Measurements from ENCODE around the gene SMAD4.
"Not testable (repeated sequence)": the region's sequence is repeated elsewhere in the genome, so short reads cannot be mapped to it uniquely, and the experiment has no call there.

Gene SMAD4

GRCh38 chr18:51070545-51070944, 40.5 kb downstream of the SMAD4 start:
- H3K9me3 ChIP-seq (ENCODE audit: control insufficient read depth, insufficient read depth, low read length): no peaks in the 10 kb centered on the region
- H3K9ac ChIP-seq (ENCODE audit: low read depth, low read length): no peak overlapping the region
- no peaks in the 10 kb centered on the region for H3K4me1 ChIP-seq (ENCODE audit: insufficient read depth, low read length)
- no peaks in the 10 kb centered on the region for H3K36me3 ChIP-seq (ENCODE audit: insufficient read depth, low read length)

- H3K9me3 ChIP-seq (ENCODE audit: control insufficient read depth, insufficient read depth, low read length): no peaks in the 10 kb centered on the region
- peaks cover 5% of the 10 kb centered on the region for H3K36me3 ChIP-seq (ENCODE audit: insufficient read depth, low read length)
- H3K9ac ChIP-seq (ENCODE audit: low read depth, low read length): no peak overlapping the region
- H3K4me1 ChIP-seq (ENCODE audit: insufficient read depth, low read length): no peaks in the 10 kb centered on the region
Measured at GRCh38 chr18:51072586-51073313, 42.7 kb downstream of the SMAD4 start.

- Histone ChIP-seq H3K4me1 (ENCODE audit: insufficient read depth, low read length) (no peaks in the 10 kb centered on the region), H3K9me3 (ENCODE audit: control insufficient read depth, insufficient read depth, low read length) (no peaks in the 10 kb centered on the region), H3K9ac (ENCODE audit: low read depth, low read length) (no peak overlapping the region), H3K36me3 (ENCODE audit: insufficient read depth, low read length) (peaks cover 11% of the 10 kb centered on the region)
Measured at GRCh38 chr18:51074605-51075004, 44.6 kb downstream of the SMAD4 start.

DNA sequence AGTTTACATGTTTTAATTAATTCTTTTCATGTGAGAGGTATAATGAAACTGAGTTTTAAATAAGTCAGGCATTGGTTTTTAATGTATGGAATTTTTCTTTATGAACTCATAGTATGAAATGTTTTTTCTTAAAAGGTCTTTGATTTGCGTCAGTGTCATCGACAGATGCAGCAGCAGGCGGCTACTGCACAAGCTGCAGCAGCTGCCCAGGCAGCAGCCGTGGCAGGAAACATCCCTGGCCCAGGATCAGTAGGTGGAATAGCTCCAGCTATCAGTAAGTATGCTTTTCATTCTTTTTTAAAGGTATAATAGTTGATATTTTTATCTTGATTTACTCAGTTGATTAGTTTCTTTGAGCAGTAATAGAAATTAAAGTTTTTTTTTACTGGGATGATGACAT, 46.5 kb downstream of the SMAD4 start:
- Histone ChIP-seq H3K9me3 (ENCODE audit: control insufficient read depth, insufficient read depth, low read length) (no peaks in the 10 kb centered on the region), H3K4me1 (ENCODE audit: insufficient read depth, low read length) (no peaks in the 10 kb centered on the region), H3K36me3 (ENCODE audit: insufficient read depth, low read length) (peaks cover 11% of the 10 kb centered on the region), H3K9ac (ENCODE audit: low read depth, low read length) (no peak overlapping the region)

- peaks cover 11% of the 10 kb centered on the region for H3K36me3 ChIP-seq (ENCODE audit: insufficient read depth, low read length)
- H3K9ac ChIP-seq (ENCODE audit: low read depth, low read length): no peak overlapping the region
- no peaks in the 10 kb centered on the region for H3K4me1 ChIP-seq (ENCODE audit: insufficient read depth, low read length)
- no peaks in the 10 kb centered on the region for H3K9me3 ChIP-seq (ENCODE audit: control insufficient read depth, insufficient read depth, low read length)
Measured at GRCh38 chr18:51077217-51077616, 47.2 kb downstream of the SMAD4 start.

- H3K4me1 ChIP-seq (ENCODE audit: insufficient read depth, low read length): no peaks in the 10 kb centered on the region
- H3K9me3 ChIP-seq (ENCODE audit: control insufficient read depth, insufficient read depth, low read length): no peaks in the 10 kb centered on the region
- H3K9ac ChIP-seq (ENCODE audit: low read depth, low read length): no peak overlapping the region
- peaks cover 14% of the 10 kb centered on the region for H3K36me3 ChIP-seq (ENCODE audit: insufficient read depth, low read length)
Measured at GRCh38 chr18:51078026-51078425, 48.0 kb downstream of the SMAD4 start.

DNA sequence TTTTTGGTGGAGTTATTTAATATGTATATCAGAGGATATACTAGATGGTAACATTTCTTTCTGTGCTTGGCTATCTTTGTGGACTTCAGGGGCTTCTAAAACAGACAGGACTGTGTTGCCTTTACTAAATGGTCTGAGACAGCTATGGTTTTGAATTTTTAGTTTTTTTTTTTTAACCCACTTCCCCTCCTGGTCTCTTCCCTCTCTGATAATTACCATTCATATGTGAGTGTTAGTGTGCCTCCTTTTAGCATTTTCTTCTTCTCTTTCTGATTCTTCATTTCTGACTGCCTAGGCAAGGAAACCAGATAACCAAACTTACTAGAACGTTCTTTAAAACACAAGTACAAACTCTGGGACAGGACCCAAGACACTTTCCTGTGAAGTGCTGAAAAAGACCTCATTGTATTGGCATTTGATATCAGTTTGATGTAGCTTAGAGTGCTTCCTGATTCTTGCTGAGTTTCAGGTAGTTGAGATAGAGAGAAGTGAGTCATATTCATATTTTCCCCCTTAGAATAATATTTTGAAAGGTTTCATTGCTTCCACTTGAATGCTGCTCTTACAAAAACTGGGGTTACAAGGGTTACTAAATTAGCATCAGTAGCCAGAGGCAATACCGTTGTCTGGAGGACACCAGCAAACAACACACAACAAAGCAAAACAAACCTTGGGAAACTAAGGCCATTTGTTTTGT, 52.7 kb downstream of the SMAD4 start:
- peaks cover 13% of the 10 kb centered on the region; the same call in 1 of the 2 replicates for H3K36me3 ChIP-seq (ENCODE audit: insufficient read depth, low read length)
- H3K9ac ChIP-seq (ENCODE audit: low read depth, low read length): no peak overlapping the region
- 0 out of 2 replicates have a peak, but pooled peaks cover 6% of the 10 kb centered on the region for H3K9me3 ChIP-seq (ENCODE audit: control insufficient read depth, insufficient read depth, low read length)
- no peaks in the 10 kb centered on the region for H3K4me1 ChIP-seq (ENCODE audit: insufficient read depth, low read length)

DNA sequence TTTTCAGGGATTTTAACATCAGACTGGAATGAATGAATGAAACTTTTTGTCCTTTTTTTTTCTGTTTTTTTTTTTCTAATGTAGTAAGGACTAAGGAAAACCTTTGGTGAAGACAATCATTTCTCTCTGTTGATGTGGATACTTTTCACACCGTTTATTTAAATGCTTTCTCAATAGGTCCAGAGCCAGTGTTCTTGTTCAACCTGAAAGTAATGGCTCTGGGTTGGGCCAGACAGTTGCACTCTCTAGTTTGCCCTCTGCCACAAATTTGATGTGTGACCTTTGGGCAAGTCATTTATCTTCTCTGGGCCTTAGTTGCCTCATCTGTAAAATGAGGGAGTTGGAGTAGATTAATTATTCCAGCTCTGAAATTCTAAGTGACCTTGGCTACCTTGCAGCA, 53.4 kb downstream of the SMAD4 start:
- Histone ChIP-seq H3K36me3 (ENCODE audit: insufficient read depth, low read length) (peaks cover 7% of the 10 kb centered on the region; the same call in 1 of the 2 replicates), H3K9ac (ENCODE audit: low read depth, low read length) (no peak overlapping the region), H3K9me3 (ENCODE audit: control insufficient read depth, insufficient read depth, low read length) (peaks cover 6% of the 10 kb centered on the region; the same call in 1 of the 2 replicates), H3K4me1 (ENCODE audit: insufficient read depth, low read length) (no peaks in the 10 kb centered on the region)

DNA sequence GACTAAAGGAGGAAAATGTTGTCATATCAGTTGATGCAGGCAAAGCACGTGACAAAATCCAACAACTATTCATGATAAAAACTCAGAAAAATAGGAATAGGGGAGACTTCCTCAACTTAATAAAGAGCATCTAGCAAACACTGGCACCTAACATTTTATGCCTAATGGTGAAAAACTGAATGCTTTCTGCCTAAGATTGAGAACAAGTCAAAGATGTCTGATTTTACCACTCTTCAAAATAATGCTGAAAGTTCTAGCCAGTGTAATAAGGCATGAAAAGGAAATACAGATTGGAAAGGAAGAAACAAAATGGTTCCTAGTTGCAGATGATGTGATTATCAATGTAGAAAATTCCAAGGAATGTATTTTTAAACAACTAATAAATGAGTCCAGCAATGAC, 58.4 kb downstream of the SMAD4 start:
- Histone ChIP-seq H3K9me3 (ENCODE audit: control insufficient read depth, insufficient read depth, low read length) (peaks cover 6% of the 10 kb centered on the region; the same call in 1 of the 2 replicates), H3K36me3 (ENCODE audit: insufficient read depth, low read length) (peaks cover 8% of the 10 kb centered on the region; the same call in 1 of the 2 replicates), H3K4me1 (ENCODE audit: insufficient read depth, low read length) (no peaks in the 10 kb centered on the region), H3K9ac (ENCODE audit: low read depth, low read length) (no peak overlapping the region)

DNA sequence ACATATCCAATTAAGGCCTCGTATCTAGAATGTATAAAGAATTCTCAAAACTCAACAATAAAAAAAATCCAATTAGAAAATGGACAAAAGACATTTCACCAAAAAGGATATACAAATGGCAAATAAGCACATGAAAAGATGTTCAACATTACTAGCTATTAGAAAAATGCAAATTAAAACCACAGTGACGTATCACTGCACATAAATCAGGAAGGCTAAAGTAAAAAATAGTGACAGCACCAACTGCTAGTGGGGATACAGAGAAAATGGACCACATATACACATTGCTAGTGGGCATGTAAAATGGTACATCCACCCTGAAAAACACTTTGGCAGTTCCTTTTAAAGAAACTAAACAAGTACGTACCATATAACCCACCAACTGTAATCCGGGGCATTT, 59.7 kb downstream of the SMAD4 start:
- H3K9ac ChIP-seq (ENCODE audit: low read depth, low read length): no peak overlapping the region
- H3K36me3 ChIP-seq (ENCODE audit: insufficient read depth, low read length): peaks cover 8% of the 10 kb centered on the region; the same call in 1 of the 2 replicates
- no peaks in the 10 kb centered on the region for H3K4me1 ChIP-seq (ENCODE audit: insufficient read depth, low read length)
- peaks cover 6% of the 10 kb centered on the region; the same call in 1 of the 2 replicates for H3K9me3 ChIP-seq (ENCODE audit: control insufficient read depth, insufficient read depth, low read length)

GRCh38 chr18:51091270-51091669, 61.3 kb downstream of the SMAD4 start:
- Histone ChIP-seq H3K9ac (ENCODE audit: low read depth, low read length) (no peak overlapping the region), H3K9me3 (ENCODE audit: control insufficient read depth, insufficient read depth, low read length) (peaks cover 6% of the 10 kb centered on the region; the same call in 1 of the 2 replicates), H3K36me3 (ENCODE audit: insufficient read depth, low read length) (0 out of 2 replicates have a peak, but pooled peaks cover 4% of the 10 kb centered on the region), H3K4me1 (ENCODE audit: insufficient read depth, low read length) (no peaks in the 10 kb centered on the region)

DNA sequence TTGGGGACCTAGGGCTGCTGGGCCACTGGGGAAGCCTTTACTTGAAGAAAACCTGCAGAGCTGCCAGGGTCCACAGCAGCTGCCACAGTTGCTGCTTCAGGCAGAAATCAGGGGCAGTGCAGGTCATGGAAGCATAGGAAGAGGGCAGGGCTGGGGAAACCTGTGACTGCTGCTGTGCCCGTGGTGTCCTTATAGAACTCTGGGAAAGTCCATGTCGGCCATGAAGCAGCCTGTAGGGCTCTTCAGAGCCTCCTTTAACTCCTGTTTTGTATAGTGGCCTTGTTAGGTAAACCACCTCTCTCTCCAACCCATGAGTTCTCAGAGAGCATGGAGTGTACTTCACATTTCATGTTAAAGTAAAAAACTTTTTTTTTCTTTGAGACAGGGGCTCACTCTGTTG, 62.1 kb downstream of the SMAD4 start:
- Histone ChIP-seq H3K9ac (ENCODE audit: low read depth, low read length) (no peak overlapping the region), H3K36me3 (ENCODE audit: insufficient read depth, low read length) (0 out of 2 replicates have a peak, but pooled peaks cover 4% of the 10 kb centered on the region), H3K4me1 (ENCODE audit: insufficient read depth, low read length) (no peaks in the 10 kb centered on the region), H3K9me3 (ENCODE audit: control insufficient read depth, insufficient read depth, low read length) (peaks cover 2% of the 10 kb centered on the region; the same call in 1 of the 2 replicates)

GRCh38 chr18:51092967-51093366, 63.0 kb downstream of the SMAD4 start:
- H3K36me3 ChIP-seq (ENCODE audit: insufficient read depth, low read length); H3K9me3 ChIP-seq (ENCODE audit: control insufficient read depth, insufficient read depth, low read length); H3K4me1 ChIP-seq (ENCODE audit: insufficient read depth, low read length); H3K9ac ChIP-seq (ENCODE audit: low read depth, low read length): not testable (repeated sequence)

DNA sequence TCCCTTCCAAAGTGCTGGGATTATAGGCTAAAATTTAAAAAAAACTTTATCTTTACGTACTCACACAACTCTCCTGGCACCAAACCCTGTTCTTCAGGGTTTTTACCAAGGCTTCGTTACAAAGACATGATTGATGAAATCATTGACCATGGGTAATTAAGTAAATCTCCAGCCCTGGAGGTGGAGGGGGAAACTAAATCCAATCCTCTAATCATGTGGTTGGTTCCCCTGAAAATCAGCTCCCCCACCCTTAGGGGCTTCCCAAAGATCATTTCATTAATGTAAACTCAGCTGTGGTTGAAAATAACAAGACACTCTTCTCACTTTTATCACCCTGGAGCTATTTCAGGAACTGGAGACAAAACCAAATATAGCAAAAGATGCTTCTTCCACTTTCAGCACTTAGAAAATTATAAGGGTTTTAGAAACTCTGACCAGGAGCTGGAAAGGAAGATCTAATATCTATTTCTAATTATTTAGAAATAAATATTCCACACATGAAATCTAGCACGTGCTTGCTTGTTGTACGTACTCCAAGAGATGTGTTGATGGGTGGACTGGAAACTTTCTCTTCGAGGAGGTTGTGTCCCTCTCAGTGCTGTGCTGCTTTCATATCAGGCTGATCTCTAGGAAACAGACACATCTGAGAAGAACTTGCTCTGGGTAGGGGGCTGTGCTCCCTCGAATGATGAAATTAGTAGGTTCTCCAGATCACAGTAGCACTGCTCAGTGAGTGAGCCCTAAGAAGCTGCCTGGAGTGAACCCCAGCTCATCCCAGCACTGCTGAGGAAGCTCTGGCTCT, 67.2 kb downstream of the SMAD4 start:
- H3K9me3 ChIP-seq (ENCODE audit: control insufficient read depth, insufficient read depth, low read length): no peaks in the 10 kb centered on the region; the same call in none of the 2 replicates
- H3K36me3 ChIP-seq (ENCODE audit: insufficient read depth, low read length): no peaks in the 10 kb centered on the region
- no peak overlapping the region for H3K9ac ChIP-seq (ENCODE audit: low read depth, low read length)
- no peaks in the 10 kb centered on the region for H3K4me1 ChIP-seq (ENCODE audit: insufficient read depth, low read length)

All from ES-I3 (cell line).